GM12865 (cell line): Measurements from ENCODE around the gene SLC6A18.

Source experiments
- DNase-seq: peaks from one replicate; pipeline ENCODE4 v3.0.0; 2010; ENCODE audit warnings: low read depth
- H3K4me3 ChIP-seq: 2 replicates; pipeline ENCODE4 v1.5.1; 2011; ENCODE audit warnings: mild to moderate bottlenecking, low read depth, low read length, control low read depth
- CTCF ChIP-seq: IDR thresholded peaks from 2 replicates; pipeline ENCODE4 v1.5.1; 2011; ENCODE audit warnings: low read length, control low read depth, low read depth, inconsistent platforms; ENCODE audit not compliant: insufficient read depth; ENCODE audit errors: missing control alignments

The SLC6A18 gene

GRCh38 chr5:1253456-1254105, 28.4 kb downstream of the SLC6A18 start:
- no peak for TF ChIP-seq CTCF
- no peak for DNase-seq
- H3K4me3 ChIP-seq, result no peak overlapping the region

- no peak for DNase-seq
- H3K4me3 ChIP-seq, result no peak overlapping the region
- no peak for TF ChIP-seq CTCF
These were observed 29.0 kb downstream of the SLC6A18 start for GRCh38 chr5:1254196-1254595.

GRCh38 chr5:1255081-1255561, 29.9 kb downstream of the SLC6A18 start:
- no peak overlapping the region for H3K4me3 ChIP-seq
- peak; percentile 9 for DNase-seq
- no peak for TF ChIP-seq CTCF

- no peak for DNase-seq
- TF ChIP-seq CTCF, result no peak
- H3K4me3 ChIP-seq, result no peak overlapping the region
These were observed 31.6 kb downstream of the SLC6A18 start for GRCh38 chr5:1256776-1257175.

GRCh38 chr5:1257363-1257762, 32.2 kb downstream of the SLC6A18 start:
- H3K4me3 ChIP-seq, result no peak overlapping the region
- no peak for DNase-seq
- no peak for TF ChIP-seq CTCF

- no peak for TF ChIP-seq CTCF
- DNase-seq, result no peak
- H3K4me3 ChIP-seq, result no peak overlapping the region
These were observed 32.7 kb downstream of the SLC6A18 start for GRCh38 chr5:1257841-1258240.

- no peak for TF ChIP-seq CTCF
- no peak for DNase-seq
- no peak overlapping the region for H3K4me3 ChIP-seq
These were observed 34.8 kb downstream of the SLC6A18 start for GRCh38 chr5:1259806-1260480.
